HFFc6 (cell line): ENCODE results near the gene CFL1. TPM values are rescaled to one million over a fixed set of nuclear protein-coding genes. Genes with fewer than 3 reads are reported as not detected.
A peak's percentile ranks its signal among the peaks of the same experiment; 100 is the strongest.
"Not testable (repeated sequence)": the region's sequence is repeated elsewhere in the genome, so short reads cannot be mapped to it uniquely, and the experiment has no call there.

ENCODE experiments used
- DNase-seq: peaks from one replicate; pipeline ENCODE4 v3.0.0-alpha.2; 2018
- H3K27ac Mint-ChIP-seq: 2 replicates; pipeline ENCODE4 v1.8.0; 2020; ENCODE audit warnings: mild to moderate bottlenecking, mixed read lengths
- H3K27me3 Mint-ChIP-seq: 2 replicates; pipeline ENCODE4 v1.8.0; 2021; ENCODE audit warnings: mild to moderate bottlenecking, moderate library complexity, mixed read lengths; ENCODE audit not compliant: insufficient read depth
- H3K36me3 Mint-ChIP-seq: 2 replicates; pipeline ENCODE4 v1.8.0; 2021; ENCODE audit warnings: low read depth, mixed read lengths
- H3K4me1 Mint-ChIP-seq: 2 replicates; pipeline ENCODE4 v1.8.0; 2020; ENCODE audit warnings: low read depth, mixed read lengths
- H3K4me3 Mint-ChIP-seq: 2 replicates; pipeline ENCODE4 v1.8.0; 2020; ENCODE audit warnings: mild to moderate bottlenecking, moderate library complexity, mixed read lengths
- H3K9me3 Mint-ChIP-seq: 2 replicates; pipeline ENCODE4 v1.8.0; 2020; ENCODE audit warnings: mild to moderate bottlenecking, mixed read lengths
- total RNA-seq, 6 experiments: library from RNA; stranded (reverse); fragmentation: NEBNext Ultra II Directional; extraction: Animal tissue kit (Norgen Biotek cat#: 25700); gene quantifications; 2 replicates in 1 of 6; 3 replicates in 5 of 6; pipeline ENCODE4 v1.2.3, GENCODE V29; 2021
- TF ChIP-seq, protein P1 (sequence below): fragments of 200-600 bp; sonication (generic); IDR thresholded peaks from 2 replicates; pipeline ENCODE4 v1.5.0; 2021; ENCODE audit warnings: antibody characterized with exemption, mild to moderate bottlenecking

The CFL1 gene
- total RNA-seq, 6 experiments from 2014 or later: 2,002 to 2,288 (median 2,238) TPM

DNA sequence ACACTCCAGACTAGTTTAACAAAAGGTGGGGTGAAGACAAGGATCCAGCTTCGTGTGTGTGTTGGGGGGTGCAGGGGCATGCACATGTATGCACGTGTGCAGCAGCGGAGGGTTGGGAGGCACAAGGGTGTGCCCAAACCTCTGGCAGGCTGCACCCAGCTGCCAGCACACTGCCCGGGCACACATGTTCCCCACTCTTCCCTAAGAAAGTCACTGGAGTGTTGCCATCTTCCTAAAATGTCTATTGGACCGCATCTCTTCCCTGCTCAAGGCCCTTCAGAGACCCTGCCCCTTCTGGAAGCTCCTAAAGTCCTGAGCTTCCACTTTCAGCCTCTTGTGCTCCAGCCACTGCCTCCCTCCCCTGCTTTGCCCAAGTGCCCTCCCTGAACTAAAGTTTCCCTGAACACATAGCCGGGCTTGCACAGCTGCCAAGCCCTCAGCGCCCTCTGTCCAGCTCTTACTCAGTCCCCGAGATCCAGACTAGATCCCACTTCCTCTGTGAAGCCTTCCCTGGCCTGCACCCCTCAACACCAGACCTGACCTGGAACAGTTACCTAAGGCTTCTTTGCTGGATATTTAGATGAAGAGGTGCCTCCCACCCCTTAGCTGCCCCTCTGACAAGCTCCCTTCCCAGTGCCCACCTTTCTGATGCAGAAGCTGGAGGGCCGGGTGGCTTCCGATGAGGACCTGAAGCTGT lies 6.0 kb downstream of the CFL1 start:
- Mint-ChIP-seq H3K27me3 (peaks cover 22% of the 10 kb centered on the region), H3K27ac (no peak overlapping the region), H3K9me3 (peaks cover 4% of the 10 kb centered on the region; the same call in 1 of the 2 replicates), H3K4me1 (peaks cover 36% of the 10 kb centered on the region), H3K4me3 (peak overlapping the region; percentile 22; the same call in 1 of the 2 replicates), H3K36me3 (peaks cover 48% of the 10 kb centered on the region)
- no peak for DNase-seq
- TF ChIP-seq, protein P1, sequence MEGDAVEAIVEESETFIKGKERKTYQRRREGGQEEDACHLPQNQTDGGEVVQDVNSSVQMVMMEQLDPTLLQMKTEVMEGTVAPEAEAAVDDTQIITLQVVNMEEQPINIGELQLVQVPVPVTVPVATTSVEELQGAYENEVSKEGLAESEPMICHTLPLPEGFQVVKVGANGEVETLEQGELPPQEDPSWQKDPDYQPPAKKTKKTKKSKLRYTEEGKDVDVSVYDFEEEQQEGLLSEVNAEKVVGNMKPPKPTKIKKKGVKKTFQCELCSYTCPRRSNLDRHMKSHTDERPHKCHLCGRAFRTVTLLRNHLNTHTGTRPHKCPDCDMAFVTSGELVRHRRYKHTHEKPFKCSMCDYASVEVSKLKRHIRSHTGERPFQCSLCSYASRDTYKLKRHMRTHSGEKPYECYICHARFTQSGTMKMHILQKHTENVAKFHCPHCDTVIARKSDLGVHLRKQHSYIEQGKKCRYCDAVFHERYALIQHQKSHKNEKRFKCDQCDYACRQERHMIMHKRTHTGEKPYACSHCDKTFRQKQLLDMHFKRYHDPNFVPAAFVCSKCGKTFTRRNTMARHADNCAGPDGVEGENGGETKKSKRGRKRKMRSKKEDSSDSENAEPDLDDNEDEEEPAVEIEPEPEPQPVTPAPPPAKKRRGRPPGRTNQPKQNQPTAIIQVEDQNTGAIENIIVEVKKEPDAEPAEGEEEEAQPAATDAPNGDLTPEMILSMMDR: no peak

DNA sequence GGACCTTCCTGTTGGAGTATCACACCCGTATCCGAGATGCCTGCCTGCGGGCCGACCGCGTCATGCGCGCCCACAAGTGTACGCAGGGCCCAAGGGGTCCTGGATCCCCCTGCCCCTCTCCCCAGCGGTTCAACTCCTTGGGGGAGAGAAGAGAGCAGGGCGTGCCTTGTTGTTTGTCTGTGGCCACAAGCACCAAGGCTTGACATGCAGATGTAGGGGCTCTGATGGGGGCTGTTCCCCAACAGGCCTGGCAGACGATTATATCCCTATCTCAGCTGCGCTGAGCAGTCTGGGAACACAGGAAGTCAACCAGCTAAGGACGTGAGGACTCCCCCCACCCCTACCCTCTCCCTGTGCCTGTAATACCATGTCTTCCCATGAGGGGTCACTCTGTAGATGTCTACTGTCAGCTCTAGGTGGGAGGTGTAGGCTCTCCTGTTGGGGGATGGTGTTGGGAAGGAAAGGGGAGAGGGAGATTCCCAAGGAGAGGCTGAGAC lies 6.8 kb downstream of the CFL1 start:
- H3K4me1 Mint-ChIP-seq: peaks cover 28% of the 10 kb centered on the region
- peaks cover 40% of the 10 kb centered on the region for H3K36me3 Mint-ChIP-seq
- H3K27me3 Mint-ChIP-seq: peaks cover 17% of the 10 kb centered on the region
- TF ChIP-seq, protein P1: peak; percentile 72
- no peak overlapping the region for H3K4me3 Mint-ChIP-seq
- H3K9me3 Mint-ChIP-seq: peaks cover 4% of the 10 kb centered on the region; the same call in 1 of the 2 replicates
- DNase-seq: no peak
- peak overlapping the region; percentile 16; the same call in 1 of the 2 replicates for H3K27ac Mint-ChIP-seq

DNA sequence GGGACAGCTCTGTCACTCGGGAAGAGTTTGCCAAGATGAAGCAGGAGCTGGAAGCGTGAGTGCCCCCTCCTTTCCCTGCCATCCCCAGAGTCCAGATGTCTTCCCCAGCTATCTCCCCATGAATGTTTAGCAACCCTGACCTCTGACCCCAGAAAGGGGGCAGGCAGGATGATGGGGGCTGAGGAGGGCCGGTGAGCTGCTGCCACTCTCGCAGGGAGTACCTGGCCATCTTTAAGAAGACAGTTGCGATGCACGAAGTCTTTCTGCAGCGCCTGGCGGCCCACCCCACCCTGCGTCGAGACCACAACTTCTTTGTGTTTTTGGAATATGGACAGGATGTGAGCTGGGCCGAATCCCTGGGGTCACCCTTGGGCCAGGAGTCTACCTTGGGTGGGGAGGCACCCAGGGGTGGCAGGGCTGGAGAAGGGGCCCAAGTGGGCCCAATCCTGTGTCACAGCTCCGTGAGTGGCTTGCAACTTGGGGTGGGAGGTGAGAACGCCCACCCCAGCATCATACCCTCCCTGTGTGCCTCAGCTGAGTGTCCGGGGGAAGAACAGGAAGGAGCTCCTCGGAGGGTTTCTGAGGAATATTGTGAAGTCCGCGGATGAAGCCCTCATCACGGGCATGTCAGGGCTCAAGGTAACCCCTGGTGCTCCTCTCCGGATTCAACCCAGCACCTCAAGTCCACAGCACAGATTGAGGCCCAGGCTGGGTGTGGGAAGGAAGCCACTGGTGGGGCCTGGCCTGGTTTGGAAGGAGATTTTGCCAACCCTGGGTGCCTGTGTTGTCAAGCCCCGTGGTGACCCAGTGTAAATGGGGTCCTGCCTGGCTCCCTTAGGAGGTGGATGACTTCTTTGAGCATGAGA lies 7.5 kb downstream of the CFL1 start:
- TF ChIP-seq, protein P1: no peak
- Mint-ChIP-seq H3K4me3 (no peak overlapping the region), H3K9me3 (peaks cover 4% of the 10 kb centered on the region; the same call in 1 of the 2 replicates), H3K27ac (no peak overlapping the region), H3K4me1 (peaks cover 21% of the 10 kb centered on the region), H3K36me3 (peaks cover 33% of the 10 kb centered on the region), H3K27me3 (peaks cover 17% of the 10 kb centered on the region)
- DNase-seq: no peak

DNA sequence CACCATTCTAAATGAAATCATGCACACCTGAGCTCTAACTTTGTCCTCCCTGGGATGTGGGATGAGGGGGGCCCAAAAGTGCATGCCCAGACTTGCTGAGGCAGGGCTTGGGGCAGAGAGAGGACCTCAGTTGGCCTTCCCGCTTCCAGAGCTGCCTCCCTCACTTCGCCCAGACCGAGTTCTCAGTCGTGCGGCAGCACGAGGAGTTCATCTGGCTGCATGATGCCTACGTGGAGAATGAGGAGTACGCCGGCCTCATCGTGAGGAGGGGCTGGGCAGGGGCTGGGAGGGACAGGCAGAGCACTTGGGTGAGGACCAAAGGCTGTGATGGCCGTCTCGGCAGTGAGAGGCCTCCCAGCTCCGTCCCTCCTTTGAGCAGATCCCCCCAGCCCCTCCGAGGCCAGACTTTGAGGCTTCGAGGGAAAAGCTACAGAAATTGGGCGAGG lies 8.2 kb downstream of the CFL1 start:
- DNase-seq: no peak
- TF ChIP-seq, protein P1: no peak
- H3K27ac Mint-ChIP-seq: no peak overlapping the region

DNA sequence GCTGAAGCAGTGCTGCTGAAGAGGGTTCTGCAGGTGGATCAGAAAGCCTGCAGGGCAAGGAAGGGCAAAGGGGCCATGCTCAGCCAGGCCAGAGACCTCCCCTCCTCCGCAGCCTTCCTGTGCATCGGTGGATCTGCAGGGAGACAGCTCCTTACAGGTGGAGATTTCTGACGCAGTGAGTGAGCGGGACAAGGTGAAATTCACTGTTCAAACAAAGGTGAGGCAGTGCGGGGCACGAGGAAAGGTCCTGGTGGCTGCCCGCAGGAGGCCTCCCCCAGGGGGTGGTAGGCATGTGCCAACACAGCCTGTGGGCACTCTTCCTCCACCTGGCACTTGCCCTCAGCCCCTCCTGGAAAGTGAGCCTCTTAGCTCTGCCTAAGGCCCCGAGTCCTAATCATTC lies 8.6 kb downstream of the CFL1 start:
- Mint-ChIP-seq H3K27ac (no peak overlapping the region), H3K4me3 (no peak overlapping the region), H3K4me1 (peaks cover 12% of the 10 kb centered on the region), H3K27me3 (peaks cover 17% of the 10 kb centered on the region), H3K36me3 (peaks cover 25% of the 10 kb centered on the region), H3K9me3 (peaks cover 4% of the 10 kb centered on the region; the same call in 1 of the 2 replicates)
- TF ChIP-seq, protein P1: no peak
- DNase-seq: no peak

More for the DNA sequence above, 8.2 kb downstream of the CFL1 start:
- Mint-ChIP-seq H3K27me3 (peaks cover 17% of the 10 kb centered on the region), H3K4me3 (no peak overlapping the region), H3K9me3 (peaks cover 4% of the 10 kb centered on the region; the same call in 1 of the 2 replicates), H3K36me3 (peaks cover 29% of the 10 kb centered on the region), H3K4me1 (peaks cover 16% of the 10 kb centered on the region)

DNA sequence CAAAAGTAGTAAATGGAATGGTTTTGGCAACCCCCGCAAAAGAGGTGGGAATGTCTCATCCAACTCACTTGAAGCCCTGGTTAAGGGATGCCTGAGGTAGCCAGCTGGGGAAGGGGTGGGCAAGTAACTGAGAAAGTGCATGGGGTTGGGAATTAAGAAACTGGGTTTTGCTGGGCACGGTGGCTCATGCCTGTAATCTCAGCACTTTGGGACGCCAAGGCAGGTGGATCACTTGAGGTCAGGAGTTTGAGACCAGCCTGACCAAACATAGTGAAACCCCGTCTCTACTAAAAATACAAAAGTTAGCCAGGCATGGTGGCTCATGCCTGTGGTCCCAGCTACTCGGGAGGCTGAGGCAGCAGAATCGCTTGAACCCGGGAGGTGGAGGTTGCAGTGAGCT lies 9.3 kb downstream of the CFL1 start:
- H3K27me3 Mint-ChIP-seq: peaks cover 17% of the 10 kb centered on the region
- not testable (repeated sequence) for DNase-seq, H3K4me3 Mint-ChIP-seq, H3K4me1 Mint-ChIP-seq, H3K9me3 Mint-ChIP-seq, H3K27ac Mint-ChIP-seq
- H3K36me3 Mint-ChIP-seq: peaks cover 18% of the 10 kb centered on the region
